ENCODE results near the gene HOXD11.
A peak's percentile ranks its signal among the peaks of the same experiment; 100 is the strongest.

- TF ChIP-seq CTCF (IDR thresholded peaks at IDR 0.05) (peak; percentile 75 to 84 (median 80)), POLR2A (IDR thresholded peaks at IDR 0.05) (no peak)
Observed at GRCh38 chr2:176096986-176097819, 9.9 kb upstream of the HOXD11 start.
